Measurements from ENCODE around the gene NFATC3.
A peak's percentile ranks its signal among the peaks of the same experiment; 100 is the strongest.
"Not testable (repeated sequence)": the region's sequence is repeated elsewhere in the genome, so short reads cannot be mapped to it uniquely, and the experiment has no call there.

NFATC3 gene

DNA sequence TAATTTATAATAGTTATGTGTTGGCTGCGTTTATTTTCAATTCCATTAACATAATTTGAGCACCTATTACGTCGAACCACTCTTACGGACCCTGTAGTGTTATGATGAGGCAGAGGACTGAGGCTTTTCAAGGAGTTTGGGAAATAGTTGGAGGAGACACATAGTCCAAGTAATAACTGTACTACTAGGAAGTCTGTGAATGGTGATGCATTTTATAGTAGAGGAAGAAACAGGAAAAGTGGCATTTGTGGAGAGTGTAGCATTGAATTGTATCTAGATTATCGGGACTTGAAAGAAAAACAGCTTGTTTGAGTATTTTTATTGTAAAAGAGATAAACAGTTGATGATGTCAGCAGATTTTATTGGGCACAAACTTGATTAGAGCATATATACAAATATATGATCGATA lies 1.7 kb downstream of the NFATC3 start:
- no peak for DNase-seq (ENCODE audit: low read depth)
- H3K4me3 ChIP-seq (ENCODE audit: low read depth, low read length), result peak overlapping the region; percentile 78

GRCh38 chr16:68087688-68088087 lies 2.5 kb downstream of the NFATC3 start:
- no peak for DNase-seq (ENCODE audit: low read depth)
- H3K4me3 ChIP-seq (ENCODE audit: low read depth, low read length), result no peak overlapping the region

DNA sequence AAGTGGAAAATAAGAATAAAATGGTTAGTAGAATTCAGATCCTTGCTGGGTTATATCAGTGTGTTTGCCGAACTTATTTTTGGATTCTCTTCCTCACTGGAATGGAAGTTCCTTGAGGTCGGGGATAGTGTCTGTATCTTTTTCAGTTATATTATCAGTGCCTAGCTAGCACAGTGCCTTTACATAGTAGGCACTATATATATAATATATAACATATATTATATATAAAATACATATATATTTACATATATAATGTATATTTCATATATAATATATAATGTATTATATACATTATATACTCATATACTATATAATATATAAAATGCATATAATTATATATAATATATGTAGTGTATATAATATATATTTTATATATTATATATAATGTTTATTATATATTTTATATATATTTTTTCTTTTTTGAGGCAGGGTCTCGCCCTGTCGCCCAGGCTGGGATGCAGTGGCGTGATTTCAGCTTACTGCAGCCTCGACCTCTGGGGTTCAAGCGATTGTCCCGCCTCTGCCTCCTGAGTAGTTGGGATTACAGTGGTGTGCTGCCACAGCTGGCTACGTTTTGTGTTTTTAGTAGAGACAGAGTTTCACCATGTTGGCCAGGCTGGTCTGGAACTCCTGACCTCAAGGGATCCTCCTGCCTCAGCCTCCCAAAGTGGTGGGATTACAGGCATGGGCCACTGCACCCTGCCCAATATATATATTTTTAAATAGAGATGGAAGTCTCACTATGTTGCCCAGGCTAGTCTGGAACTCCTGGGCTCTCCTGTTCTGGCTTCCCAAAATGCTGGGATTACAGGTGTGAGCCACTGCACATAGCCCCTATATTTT lies 3.2 kb downstream of the NFATC3 start:
- no peak for DNase-seq (ENCODE audit: low read depth)
- H3K4me3 ChIP-seq (ENCODE audit: low read depth, low read length), result no peak overlapping the region

- H3K4me3 ChIP-seq (ENCODE audit: low read depth, low read length), result no peak overlapping the region
- no peak for DNase-seq (ENCODE audit: low read depth)
These were observed 3.9 kb downstream of the NFATC3 start for GRCh38 chr16:68089067-68089466.

DNA sequence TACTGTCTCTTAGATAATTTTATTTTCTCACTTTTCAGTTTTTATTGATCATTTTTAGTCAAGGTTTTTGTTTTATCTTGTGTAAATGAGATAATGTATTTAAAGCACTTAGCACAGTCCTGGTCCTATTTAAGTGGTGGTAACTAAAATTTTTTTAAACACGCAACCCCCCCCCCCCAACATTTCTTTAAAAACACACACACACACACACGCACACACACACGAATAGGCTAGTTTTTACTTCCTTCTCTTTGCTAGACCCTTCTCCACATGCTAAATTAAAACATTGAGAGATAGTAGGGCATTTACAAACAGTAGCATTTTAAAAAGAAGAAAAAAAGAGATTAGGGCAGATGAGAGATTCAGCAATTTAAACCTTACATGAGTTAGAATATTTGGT lies 5.0 kb downstream of the NFATC3 start:
- H3K4me3 ChIP-seq (ENCODE audit: low read depth, low read length), result no peak overlapping the region
- no peak for DNase-seq (ENCODE audit: low read depth)

DNA sequence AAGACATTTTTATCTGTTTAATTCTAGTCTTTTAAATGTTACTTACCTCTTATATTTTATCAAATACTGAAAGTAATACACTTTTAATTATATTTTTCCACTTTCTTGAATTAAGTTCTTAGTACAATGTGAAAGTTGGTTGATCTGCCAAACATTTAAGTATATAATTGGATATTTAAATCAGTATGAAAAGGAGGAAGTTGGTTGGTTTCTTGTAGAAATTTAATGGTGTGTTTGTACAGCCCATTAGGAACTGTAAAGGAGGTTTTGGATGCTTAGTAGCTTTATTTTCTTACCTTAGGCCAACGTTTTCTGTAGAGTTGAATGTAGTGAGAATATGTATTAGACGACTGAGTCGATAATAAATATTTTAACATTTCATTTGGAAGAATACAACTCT lies 5.4 kb downstream of the NFATC3 start:
- DNase-seq (ENCODE audit: low read depth), result no peak
- no peak overlapping the region for H3K4me3 ChIP-seq (ENCODE audit: low read depth, low read length)

- H3K4me3 ChIP-seq (ENCODE audit: low read depth, low read length), result no peak overlapping the region
- no peak for DNase-seq (ENCODE audit: low read depth)
These were observed 6.5 kb downstream of the NFATC3 start for GRCh38 chr16:68091380-68092261.

DNA sequence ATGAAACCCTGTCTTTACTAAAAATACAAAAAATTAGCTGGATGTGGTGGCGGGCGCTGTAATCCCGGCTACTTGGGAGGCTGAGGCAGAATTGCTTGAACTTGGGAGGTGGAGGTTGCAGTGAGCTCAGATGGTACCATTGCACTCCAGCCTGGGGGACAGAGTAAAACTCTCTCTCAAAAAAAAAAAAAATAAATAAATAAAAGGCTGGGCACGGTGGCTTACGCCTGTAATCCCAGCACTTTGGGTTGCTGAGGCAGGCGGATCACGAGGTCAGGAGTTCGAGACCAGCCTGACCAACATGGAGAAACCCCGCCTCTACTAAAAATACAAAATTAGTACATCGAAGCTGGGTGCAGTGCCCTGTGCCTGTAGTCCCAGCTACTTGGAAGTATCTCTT lies 7.1 kb downstream of the NFATC3 start:
- not testable (repeated sequence) for H3K4me3 ChIP-seq (ENCODE audit: low read depth, low read length); DNase-seq (ENCODE audit: low read depth)

DNA sequence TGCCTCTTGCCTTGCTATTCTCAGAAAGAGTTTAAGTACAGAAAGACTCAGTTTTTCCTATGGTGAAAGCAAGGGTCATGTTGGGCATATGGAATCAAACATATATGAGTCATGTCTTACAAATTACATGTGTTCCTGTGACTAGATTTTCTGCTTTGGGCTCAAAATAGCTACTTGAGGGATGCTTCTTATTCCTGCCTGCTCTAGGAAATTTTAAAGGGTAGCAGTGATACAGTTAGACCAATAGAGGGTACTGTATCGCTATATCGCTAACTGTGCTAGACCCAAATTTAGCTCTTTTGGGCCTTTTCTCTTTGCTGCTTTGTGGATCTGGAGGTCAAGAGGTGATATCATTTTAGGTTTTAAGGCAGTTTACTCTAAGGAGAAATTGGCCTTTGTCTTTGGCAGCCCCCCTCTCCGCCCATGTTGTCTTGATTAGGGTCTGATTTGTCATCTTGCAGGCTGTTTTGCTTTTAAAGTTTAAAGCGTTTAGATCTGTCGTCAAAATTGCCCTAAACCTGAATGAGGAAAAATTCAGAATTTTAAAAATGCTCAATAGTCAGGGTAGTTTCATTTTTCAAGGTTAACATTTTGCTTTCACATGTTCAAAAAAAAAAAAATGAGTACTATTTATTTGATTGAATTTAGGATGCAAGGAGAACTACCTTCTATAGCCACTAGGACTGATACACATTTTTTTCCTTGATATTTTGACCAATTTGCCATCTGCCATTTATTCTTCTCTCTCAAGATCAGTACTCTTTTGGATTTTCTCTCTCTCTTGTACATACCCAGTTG lies 8.8 kb downstream of the NFATC3 start:
- no peak overlapping the region for H3K4me3 ChIP-seq (ENCODE audit: low read depth, low read length)
- no peak for DNase-seq (ENCODE audit: low read depth)

GRCh38 chr16:68094614-68094934 lies 9.4 kb downstream of the NFATC3 start:
- no peak for DNase-seq (ENCODE audit: low read depth)
- H3K4me3 ChIP-seq (ENCODE audit: low read depth, low read length), result no peak overlapping the region

GRCh38 chr16:68096491-68096890 lies 11.3 kb downstream of the NFATC3 start:
- DNase-seq (ENCODE audit: low read depth), result no peak
- H3K4me3 ChIP-seq (ENCODE audit: low read depth, low read length), result no peak overlapping the region

- no peak overlapping the region for H3K4me3 ChIP-seq (ENCODE audit: low read depth, low read length)
- DNase-seq (ENCODE audit: low read depth), result no peak
These were observed 11.9 kb downstream of the NFATC3 start for GRCh38 chr16:68097088-68097487.

- DNase-seq (ENCODE audit: low read depth), result no peak
- no peak overlapping the region for H3K4me3 ChIP-seq (ENCODE audit: low read depth, low read length)
These were observed 12.7 kb downstream of the NFATC3 start for GRCh38 chr16:68097895-68098294.

DNA sequence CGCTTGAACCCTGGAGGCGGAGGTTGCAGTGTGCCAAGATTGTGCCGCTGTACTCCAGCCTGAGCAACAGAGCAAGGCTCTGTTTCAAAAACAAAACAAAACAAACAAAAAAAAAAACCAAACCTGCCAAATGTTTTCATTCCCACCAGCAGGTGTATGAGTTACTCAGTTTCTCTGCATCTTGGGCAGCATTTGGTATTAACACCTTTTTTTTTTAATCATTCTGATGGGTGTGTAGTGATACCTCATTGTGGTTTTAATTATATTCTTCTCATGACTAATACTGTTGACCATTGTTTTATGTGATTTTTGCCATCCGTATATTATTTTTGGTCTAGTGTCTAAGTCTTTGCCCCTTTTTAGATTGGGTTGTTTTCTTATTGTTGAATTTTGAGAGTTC lies 15.3 kb downstream of the NFATC3 start:
- H3K4me3 ChIP-seq (ENCODE audit: low read depth, low read length), result no peak overlapping the region
- no peak for DNase-seq (ENCODE audit: low read depth)

DNA sequence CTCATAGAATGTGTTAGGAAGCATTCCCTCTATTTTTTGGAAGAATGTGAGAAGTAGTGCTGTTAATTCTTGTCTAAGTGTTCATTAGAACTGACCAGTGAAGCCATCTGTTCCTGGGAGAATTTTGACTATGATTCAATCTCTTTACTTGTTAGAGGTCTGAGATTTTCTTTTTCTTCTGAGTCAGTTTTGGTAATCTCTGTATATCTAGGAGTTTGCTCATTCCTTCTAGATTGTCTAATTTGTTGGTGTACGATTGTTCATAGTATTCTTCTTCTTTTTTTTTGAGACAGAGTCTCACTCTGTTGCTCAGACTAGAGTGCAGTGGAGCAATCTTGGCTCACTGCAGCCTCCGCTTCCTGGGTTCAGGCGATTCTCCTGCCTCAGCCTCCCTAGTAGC lies 20.4 kb downstream of the NFATC3 start:
- H3K4me3 ChIP-seq (ENCODE audit: low read depth, low read length), result no peak overlapping the region
- no peak for DNase-seq (ENCODE audit: low read depth)

DNA sequence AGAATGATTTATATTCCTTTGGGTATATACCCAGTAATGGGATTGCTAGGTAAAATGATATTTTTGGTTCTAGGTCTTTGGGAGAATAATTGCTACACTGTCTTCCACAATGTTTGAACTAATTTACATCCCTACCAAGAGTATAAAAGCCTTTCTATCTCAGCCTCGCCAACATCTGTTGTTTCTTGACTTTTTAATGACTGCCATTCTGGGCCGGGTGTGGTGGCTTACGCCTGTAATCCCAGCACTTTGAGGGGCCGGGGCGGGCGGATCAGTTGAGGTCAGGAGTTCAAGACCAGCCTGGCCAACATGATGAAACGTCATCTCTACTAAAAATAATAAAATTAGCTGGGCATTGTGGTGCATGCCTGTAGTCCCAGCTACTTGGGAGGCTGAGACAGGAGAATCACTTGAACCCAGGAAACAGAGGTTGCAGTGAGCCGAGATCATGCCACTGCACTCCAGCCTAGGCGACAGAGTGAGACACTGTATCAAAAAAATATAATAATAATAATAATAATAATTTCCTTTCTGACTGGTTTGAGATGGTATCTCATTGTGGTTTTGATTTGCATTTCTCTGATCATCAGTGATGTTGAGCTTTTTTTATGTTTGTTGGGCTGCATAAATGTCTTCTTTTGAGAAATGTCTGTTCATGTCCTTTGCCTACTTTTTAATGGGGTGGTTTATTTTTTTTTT lies 22.2 kb downstream of the NFATC3 start:
- DNase-seq (ENCODE audit: low read depth); H3K4me3 ChIP-seq (ENCODE audit: low read depth, low read length): not testable (repeated sequence)

DNA sequence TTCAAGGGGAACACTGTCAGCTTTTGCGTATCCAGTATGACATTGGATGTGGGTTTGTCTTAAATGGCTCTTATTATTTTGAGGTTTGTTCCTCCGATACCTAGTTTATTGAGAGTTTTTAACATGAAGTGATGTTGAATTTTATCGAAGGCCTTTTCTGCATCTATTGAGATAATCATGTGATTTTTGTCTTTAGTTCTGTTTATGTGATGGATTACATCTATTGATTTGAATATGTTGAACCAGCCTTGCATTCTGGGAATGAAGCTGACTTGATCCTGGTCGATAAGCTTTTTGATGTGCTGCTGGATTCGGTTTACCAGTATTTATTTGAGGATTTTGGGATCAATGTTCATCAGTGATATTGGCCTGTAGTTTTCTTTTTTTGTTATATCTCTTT lies 24.0 kb downstream of the NFATC3 start:
- not testable (repeated sequence) for DNase-seq (ENCODE audit: low read depth); H3K4me3 ChIP-seq (ENCODE audit: low read depth, low read length)

- not testable (repeated sequence) for H3K4me3 ChIP-seq (ENCODE audit: low read depth, low read length); DNase-seq (ENCODE audit: low read depth)
These were observed 25.4 kb downstream of the NFATC3 start for GRCh38 chr16:68110611-68111010.

DNA sequence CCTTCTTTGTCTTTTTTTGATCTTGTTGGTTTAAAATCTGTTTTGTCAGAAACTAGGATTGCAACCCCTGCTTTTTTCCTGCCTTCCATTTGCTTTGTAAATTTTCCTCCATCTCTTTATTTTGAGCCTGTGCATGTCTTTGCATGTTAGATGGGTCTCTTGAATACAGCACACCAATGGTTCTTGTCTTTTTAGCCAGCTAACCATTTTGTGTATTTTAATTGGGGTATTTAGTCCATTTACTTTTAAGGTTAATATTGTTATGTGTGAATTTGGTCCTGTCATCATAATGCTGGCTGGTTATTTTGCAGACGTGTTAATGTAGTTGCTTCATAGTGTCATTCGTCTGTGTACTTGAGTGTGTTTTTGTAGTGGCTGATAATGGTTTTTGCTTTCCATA lies 26.2 kb downstream of the NFATC3 start:
- no peak for DNase-seq (ENCODE audit: low read depth)
- no peak overlapping the region for H3K4me3 ChIP-seq (ENCODE audit: low read depth, low read length)

All from skeletal muscle cell (primary cell).